Tibial artery (tissue), 4 donors: Measurements from ENCODE around the gene KDM2A.
"Not testable (repeated sequence)": the region's sequence is repeated elsewhere in the genome, so short reads cannot be mapped to it uniquely, and the experiment has no call there.

Experiments used
- DNase-seq, 2 donors: peaks; one replicate each; pipeline ENCODE4 v3.0.0-alpha.2; 2019
- H3K27ac ChIP-seq, 2 donors: fragments of 200-600 bp; sonication (generic) in 1 of 2; 1 replicate in 1 of 2; 2 replicates in 1 of 2; pipeline ENCODE4 v1.5.1; 2018 to 2019; ENCODE audit warnings: mild to moderate bottlenecking in 1 of 2
- H3K27me3 ChIP-seq, 2 donors: fragments of 200-600 bp; sonication (generic) in 1 of 2; one replicate each; pipeline versions ENCODE4 v1.5.1 to v1.6.0; 2016 to 2019
- H3K36me3 ChIP-seq, 3 donors: fragments of 200-600 bp; sonication (generic) in 2 of 3; one replicate each; pipeline ENCODE4 v1.5.1; 2016 to 2019; ENCODE audit warnings: mild to moderate bottlenecking in 2 of 3
- H3K4me1 ChIP-seq, 4 donors: fragments of 200-600 bp; sonication (generic) in 2 of 4; 1 replicate in 3 of 4; 2 replicates in 1 of 4; pipeline ENCODE4 v1.5.1; 2016 to 2019
- H3K4me3 ChIP-seq, 2 donors: fragments of 200-600 bp; sonication (generic) in 1 of 2; 1 replicate in 1 of 2; 2 replicates in 1 of 2; pipeline ENCODE4 v1.5.1; 2018 to 2019; ENCODE audit warnings: mild to moderate bottlenecking in 2 of 2
- H3K9me3 ChIP-seq, 3 donors: fragments of 200-600 bp; sonication (generic) in 1 of 3; one replicate each; pipeline ENCODE4 v1.5.1; 2016 to 2019
- intact Hi-C: fragments of 100-400 bp; cut with DNase I; formaldehyde crosslinking; loops from one replicate; pipeline ENCODE4 v1.15.0; 2023; ENCODE audit warnings: low total_unique reads
- TF ChIP-seq, protein P1 (sequence below), 2 experiments: fragments of 200-600 bp in 1 of 2; fragments of 450-650 bp in 1 of 2; IDR thresholded peaks; one replicate each; pipeline ENCODE4 v1.5.1; 2017 to 2019; ENCODE audit warnings: antibody characterized with exemption in 2 of 2, mild to moderate bottlenecking in 1 of 2, moderate library complexity in 1 of 2

The KDM2A gene

DNA sequence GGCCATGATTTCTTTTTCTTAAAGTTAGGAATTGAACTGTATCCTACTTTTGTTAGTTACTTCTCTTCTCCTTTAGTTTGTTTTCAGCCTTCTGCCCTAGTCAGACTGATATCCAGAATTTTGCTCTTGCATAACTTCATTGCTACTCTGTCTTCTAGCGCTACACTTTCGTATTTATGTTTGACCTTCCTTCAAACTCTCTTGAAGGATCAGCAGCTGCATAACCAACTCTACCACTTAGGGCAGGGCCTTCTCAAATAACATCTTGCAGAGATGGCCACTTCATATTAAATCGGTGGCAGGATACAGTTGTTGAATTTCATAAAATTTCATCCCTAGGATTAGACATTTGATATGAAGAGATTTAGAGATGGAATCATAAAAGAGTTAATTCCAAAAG is 43.9 kb downstream of the KDM2A start:
- DNase-seq: no peak
- intact Hi-C loops: no loop called here
- H3K36me3 ChIP-seq: no peaks in the 10 kb centered on the region
- no peak overlapping the region for H3K27ac ChIP-seq
- H3K4me1 ChIP-seq: peaks cover 0 to 23% (median 2%) of the 10 kb centered on the region in 4 donors
- H3K4me3 ChIP-seq: no peak overlapping the region
- no peaks in the 10 kb centered on the region for H3K9me3 ChIP-seq
- no peaks in the 10 kb centered on the region for H3K27me3 ChIP-seq
- TF ChIP-seq, protein P1, sequence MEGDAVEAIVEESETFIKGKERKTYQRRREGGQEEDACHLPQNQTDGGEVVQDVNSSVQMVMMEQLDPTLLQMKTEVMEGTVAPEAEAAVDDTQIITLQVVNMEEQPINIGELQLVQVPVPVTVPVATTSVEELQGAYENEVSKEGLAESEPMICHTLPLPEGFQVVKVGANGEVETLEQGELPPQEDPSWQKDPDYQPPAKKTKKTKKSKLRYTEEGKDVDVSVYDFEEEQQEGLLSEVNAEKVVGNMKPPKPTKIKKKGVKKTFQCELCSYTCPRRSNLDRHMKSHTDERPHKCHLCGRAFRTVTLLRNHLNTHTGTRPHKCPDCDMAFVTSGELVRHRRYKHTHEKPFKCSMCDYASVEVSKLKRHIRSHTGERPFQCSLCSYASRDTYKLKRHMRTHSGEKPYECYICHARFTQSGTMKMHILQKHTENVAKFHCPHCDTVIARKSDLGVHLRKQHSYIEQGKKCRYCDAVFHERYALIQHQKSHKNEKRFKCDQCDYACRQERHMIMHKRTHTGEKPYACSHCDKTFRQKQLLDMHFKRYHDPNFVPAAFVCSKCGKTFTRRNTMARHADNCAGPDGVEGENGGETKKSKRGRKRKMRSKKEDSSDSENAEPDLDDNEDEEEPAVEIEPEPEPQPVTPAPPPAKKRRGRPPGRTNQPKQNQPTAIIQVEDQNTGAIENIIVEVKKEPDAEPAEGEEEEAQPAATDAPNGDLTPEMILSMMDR (IDR thresholded peaks at IDR 0.05): no peak

DNA sequence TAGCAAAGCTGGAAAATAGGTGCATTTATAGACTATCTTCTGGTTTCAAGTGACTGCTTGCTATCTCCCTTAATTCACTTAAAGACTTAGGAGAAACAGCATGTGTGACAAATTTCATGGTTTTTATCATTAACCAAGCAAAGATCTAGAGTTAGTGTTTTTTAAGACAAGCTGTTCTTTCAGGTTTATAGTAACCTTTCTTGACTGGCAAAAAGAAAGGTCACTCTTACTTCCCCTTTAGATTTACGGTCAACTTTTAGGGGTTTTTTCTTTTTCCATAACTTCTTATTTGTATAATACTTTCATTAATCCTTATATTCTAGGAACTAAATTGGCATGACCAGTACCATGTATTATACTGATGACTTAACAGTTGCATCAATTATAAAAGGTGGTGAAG is 46.6 kb downstream of the KDM2A start:
- DNase-seq: no peak
- H3K27ac ChIP-seq: no peak overlapping the region
- TF ChIP-seq, protein P1 (IDR thresholded peaks at IDR 0.05): no peak
- intact Hi-C loops: loop anchor here (5.0 kb wide), 1 partner anchor 83 kb away; no protein-coding TSS in a partner anchor
- no peaks in the 10 kb centered on the region for H3K27me3 ChIP-seq
- peaks cover 0 to 29% (median 7%) of the 10 kb centered on the region in 4 donors for H3K4me1 ChIP-seq
- H3K4me3 ChIP-seq: no peak overlapping the region
- no peaks in the 10 kb centered on the region for H3K9me3 ChIP-seq
- H3K36me3 ChIP-seq: no peaks in the 10 kb centered on the region

DNA sequence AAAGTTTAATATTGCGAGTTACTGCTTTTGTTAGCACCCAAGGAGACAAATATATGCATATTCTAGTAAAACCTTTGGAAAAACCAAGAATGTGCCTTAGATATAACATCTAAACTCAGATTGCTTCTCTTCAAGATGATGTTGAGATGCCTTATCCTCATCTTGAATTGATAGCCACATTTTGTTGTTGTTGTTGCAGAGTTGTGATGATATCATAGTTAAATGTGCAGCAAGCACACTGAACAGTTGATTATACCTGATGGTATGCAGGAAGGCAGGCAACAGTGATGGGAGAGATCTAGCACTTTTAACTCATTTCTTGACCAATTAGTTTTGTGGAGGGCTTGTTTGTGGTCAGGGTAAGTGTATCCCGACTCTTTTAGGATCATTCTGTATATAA is 48.0 kb downstream of the KDM2A start:
- TF ChIP-seq, protein P1 (IDR thresholded peaks at IDR 0.05): no peak
- Histone ChIP-seq H3K27me3 (no peaks in the 10 kb centered on the region), H3K4me1 (peaks cover 0 to 23% (median 7%) of the 10 kb centered on the region in 4 donors), H3K36me3 (no peaks in the 10 kb centered on the region), H3K27ac (no peak overlapping the region), H3K9me3 (no peaks in the 10 kb centered on the region), H3K4me3 (no peak overlapping the region)
- intact Hi-C loops: loop anchor here (5.0 kb wide), 1 partner anchor 85 kb away; no protein-coding TSS in a partner anchor
- DNase-seq: no peak

DNA sequence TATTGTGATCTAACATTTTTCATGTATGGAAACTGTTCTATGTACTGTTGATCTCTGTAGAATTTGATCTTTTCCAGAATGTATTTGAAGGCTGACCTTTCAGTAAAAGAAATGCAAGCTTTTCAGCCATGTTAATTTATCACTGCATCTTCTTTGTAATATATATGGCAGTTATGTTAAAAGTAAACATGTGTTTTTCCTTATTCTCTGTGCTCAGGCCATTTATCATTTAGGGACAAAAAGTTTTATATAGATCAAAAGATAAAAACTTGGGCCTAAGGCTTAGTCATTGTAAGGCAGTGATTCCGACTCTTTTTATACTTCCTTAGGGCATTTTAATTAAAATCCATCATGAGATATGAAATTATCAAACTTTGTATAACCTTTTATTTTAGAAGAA is 48.7 kb downstream of the KDM2A start:
- no peaks in the 10 kb centered on the region for H3K9me3 ChIP-seq
- no peaks in the 10 kb centered on the region for H3K27me3 ChIP-seq
- no peak overlapping the region for H3K27ac ChIP-seq
- peaks cover 0 to 23% (median 7%) of the 10 kb centered on the region in 4 donors for H3K4me1 ChIP-seq
- intact Hi-C loops: loop anchor here (5.0 kb wide), 1 partner anchor 85 kb away; no protein-coding TSS in a partner anchor
- TF ChIP-seq, protein P1 (IDR thresholded peaks at IDR 0.05): no peak
- no peak overlapping the region for H3K4me3 ChIP-seq
- DNase-seq: no peak
- H3K36me3 ChIP-seq: no peaks in the 10 kb centered on the region

DNA sequence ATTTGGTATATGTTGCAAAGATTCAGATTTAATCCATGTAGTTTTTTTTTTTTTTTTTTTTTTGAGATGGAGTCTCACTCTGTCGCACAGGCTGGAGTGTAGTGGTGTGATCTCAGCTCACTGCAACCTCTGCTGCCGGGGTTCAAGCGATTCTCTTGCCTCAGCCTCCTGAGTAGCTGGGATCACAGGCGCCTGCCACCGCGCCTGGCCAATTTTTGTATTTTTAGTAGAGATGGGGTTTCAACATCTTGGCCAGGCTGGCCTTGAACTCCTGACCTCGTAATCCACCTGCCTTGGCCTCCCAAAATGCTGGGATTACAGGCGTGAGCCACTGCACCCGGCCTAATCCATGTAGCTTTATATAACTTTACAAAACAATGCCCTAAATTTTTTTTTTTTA is 49.8 kb downstream of the KDM2A start:
- H3K27me3 ChIP-seq, DNase-seq, H3K36me3 ChIP-seq, H3K9me3 ChIP-seq, H3K27ac ChIP-seq, H3K4me3 ChIP-seq: not testable (repeated sequence)
- intact Hi-C loops: loop anchor here (5.0 kb wide), 1 partner anchor 87 kb away; no protein-coding TSS in a partner anchor
- H3K4me1 ChIP-seq: peaks cover 0 to 25% (median 7%) of the 10 kb centered on the region in 4 donors

DNA sequence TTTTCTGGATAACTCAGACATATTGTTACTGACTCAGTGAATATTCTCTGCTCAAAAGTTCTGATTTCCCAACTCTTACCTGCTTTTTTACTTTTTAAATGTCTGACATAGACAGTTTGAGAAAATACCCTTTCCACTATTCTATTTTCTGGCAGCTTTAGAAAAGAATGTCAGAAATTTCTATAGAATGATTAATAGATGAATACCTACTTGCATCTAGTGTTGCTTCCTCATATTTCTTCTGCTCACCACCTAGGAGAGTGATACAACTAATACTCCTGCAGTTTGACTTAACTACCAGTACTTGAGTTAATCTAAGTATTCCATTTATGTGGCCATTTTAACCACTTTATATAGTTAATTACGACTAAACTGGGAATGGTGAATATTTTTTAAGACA is 55.2 kb downstream of the KDM2A start:
- TF ChIP-seq, protein P1 (IDR thresholded peaks at IDR 0.05): no peak
- intact Hi-C loops: no loop called here
- Histone ChIP-seq H3K4me1 (peaks cover 0 to 18% (median 0%) of the 10 kb centered on the region in 4 donors), H3K9me3 (no peaks in the 10 kb centered on the region), H3K27ac (no peak overlapping the region), H3K36me3 (no peaks in the 10 kb centered on the region), H3K4me3 (no peak overlapping the region), H3K27me3 (no peaks in the 10 kb centered on the region)
- no peak for DNase-seq
